Natural killer cell (primary cell): ENCODE results near the gene EDNRB. TPM values are rescaled to one million over a fixed set of nuclear protein-coding genes. Genes with fewer than 3 reads are reported as not detected.

ENCODE experiments used
- ATAC-seq, 3 donors: fragments of 150-1000 bp in 2 of 3; fragments of 200-7000 bp in 1 of 3; cut with Tn5 transposase; 1 replicate in 1 of 3; 2 replicates in 2 of 3; pipeline ENCODE4 v1.10.0; 2021; ENCODE audit warnings: mild to moderate bottlenecking in 2 of 3, moderate library complexity in 2 of 3
- DNase-seq, 2 donors: peaks; one replicate each; pipeline versions ENCODE4 v3.0.0 to v3.0.0-alpha.2; 2013 to 2021; ENCODE audit warnings: mixed read lengths in 1 of 2
- H3K27ac ChIP-seq: one replicate; pipeline ENCODE4 v1.5.1; 2013; ENCODE audit warnings: mild to moderate bottlenecking, low read length
- H3K27me3 ChIP-seq: one replicate; pipeline ENCODE4 v1.6.1; 2013; ENCODE audit warnings: low read length; ENCODE audit not compliant: control insufficient read depth, insufficient read depth
- H3K36me3 ChIP-seq: one replicate; pipeline ENCODE4 v1.6.1; 2013; ENCODE audit warnings: low read length; ENCODE audit not compliant: control insufficient read depth, insufficient read depth
- H3K4me1 ChIP-seq: one replicate; pipeline ENCODE4 v1.6.1; 2013; ENCODE audit warnings: low read length; ENCODE audit not compliant: control insufficient read depth, insufficient read depth
- H3K4me3 ChIP-seq: one replicate; pipeline ENCODE4 v1.5.1; 2013; ENCODE audit warnings: low read length
- H3K9me3 ChIP-seq: one replicate; pipeline ENCODE4 v1.6.1; 2013; ENCODE audit warnings: low read length; ENCODE audit not compliant: control insufficient read depth, insufficient read depth
- H3K27ac Mint-ChIP-seq, 2 donors: one replicate each; pipeline ENCODE4 v1.8.0; 2022; ENCODE audit warnings: mild to moderate bottlenecking in 2 of 2, mixed read lengths in 2 of 2, moderate library complexity in 1 of 2
- H3K27me3 Mint-ChIP-seq, 2 donors: one replicate each; pipeline ENCODE4 v1.8.0; 2022; ENCODE audit warnings: low read depth in 2 of 2, mixed read lengths in 2 of 2
- H3K36me3 Mint-ChIP-seq: one replicate; pipeline ENCODE4 v1.8.0; 2022; ENCODE audit warnings: mixed read lengths
- H3K4me1 Mint-ChIP-seq, 2 donors: one replicate each; pipeline ENCODE4 v1.8.0; 2022; ENCODE audit warnings: mixed read lengths in 2 of 2
- H3K4me3 Mint-ChIP-seq: one replicate; pipeline ENCODE4 v1.8.0; 2022; ENCODE audit warnings: mild to moderate bottlenecking, moderate library complexity, mixed read lengths
- H3K9me3 Mint-ChIP-seq, 2 donors: one replicate each; pipeline ENCODE4 v1.8.0; 2022; ENCODE audit warnings: mixed read lengths in 2 of 2
- WGBS: methylation state at CpG from one replicate; pipeline ENCODE4 v1.1.7; 2013; ENCODE audit warnings: missing lambda C conversion rate; ENCODE audit not compliant: insufficient coverage; 5-methylcytosine and 5-hydroxymethylcytosine counted together
- intact Hi-C: fragments of 100-400 bp; cut with micrococcal nuclease; formaldehyde crosslinking; loops from one replicate; pipeline ENCODE4 v1.14.2; 2022
- total RNA-seq, 4 donors: library from RNA; stranded (reverse); fragments of 120-200 nt in 1 of 4; gene quantifications; one replicate each; pipeline versions ENCODE4 v1.2.3 to v1.2.4, GENCODE V29; 2013 to 2022
- TF ChIP-seq, protein P1 (sequence below): fragments of 200-600 bp; IDR thresholded peaks from one replicate; pipeline ENCODE4 v1.8.0; 2022; ENCODE audit warnings: antibody characterized with exemption

Gene EDNRB
- total RNA-seq, 3 donors from 2014 or later (not counting 1 experiment from before 2014, with no cell fraction given): not detected

DNA sequence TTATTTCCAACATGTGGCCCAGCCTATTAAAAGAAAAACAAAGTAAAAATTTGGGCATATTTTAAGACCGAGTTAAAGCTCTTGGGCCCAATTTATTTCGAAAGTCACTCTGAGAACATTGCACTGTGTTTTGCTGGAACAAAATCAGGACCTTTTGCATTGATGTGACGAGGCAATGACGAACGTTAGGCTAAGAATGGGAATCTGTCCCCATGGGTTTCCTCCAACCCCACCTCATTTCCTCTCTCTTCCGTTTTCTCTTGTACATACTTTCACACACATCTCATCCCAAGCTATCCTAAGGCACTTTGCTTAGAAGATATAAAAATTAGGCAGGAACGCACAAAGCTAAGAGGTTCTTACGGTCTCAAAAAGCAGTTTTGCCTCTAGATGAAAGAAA lies 22.1 kb downstream of the EDNRB start:
- H3K9me3 ChIP-seq: no peaks in the 10 kb centered on the region
- no peaks in the 10 kb centered on the region for H3K36me3 ChIP-seq
- no peak overlapping the region for H3K4me3 Mint-ChIP-seq
- DNase-seq: no peak
- H3K27me3 ChIP-seq: no peaks in the 10 kb centered on the region
- no peaks in the 10 kb centered on the region for H3K4me1 ChIP-seq
- H3K27me3 Mint-ChIP-seq: peaks cover 0 to 10% of the 10 kb centered on the region in 2 donors
- intact Hi-C loops: no loop called here
- no peak overlapping the region for H3K27ac ChIP-seq
- H3K4me3 ChIP-seq: no peak overlapping the region
- H3K4me1 Mint-ChIP-seq: no peaks in the 10 kb centered on the region
- TF ChIP-seq, protein P1, sequence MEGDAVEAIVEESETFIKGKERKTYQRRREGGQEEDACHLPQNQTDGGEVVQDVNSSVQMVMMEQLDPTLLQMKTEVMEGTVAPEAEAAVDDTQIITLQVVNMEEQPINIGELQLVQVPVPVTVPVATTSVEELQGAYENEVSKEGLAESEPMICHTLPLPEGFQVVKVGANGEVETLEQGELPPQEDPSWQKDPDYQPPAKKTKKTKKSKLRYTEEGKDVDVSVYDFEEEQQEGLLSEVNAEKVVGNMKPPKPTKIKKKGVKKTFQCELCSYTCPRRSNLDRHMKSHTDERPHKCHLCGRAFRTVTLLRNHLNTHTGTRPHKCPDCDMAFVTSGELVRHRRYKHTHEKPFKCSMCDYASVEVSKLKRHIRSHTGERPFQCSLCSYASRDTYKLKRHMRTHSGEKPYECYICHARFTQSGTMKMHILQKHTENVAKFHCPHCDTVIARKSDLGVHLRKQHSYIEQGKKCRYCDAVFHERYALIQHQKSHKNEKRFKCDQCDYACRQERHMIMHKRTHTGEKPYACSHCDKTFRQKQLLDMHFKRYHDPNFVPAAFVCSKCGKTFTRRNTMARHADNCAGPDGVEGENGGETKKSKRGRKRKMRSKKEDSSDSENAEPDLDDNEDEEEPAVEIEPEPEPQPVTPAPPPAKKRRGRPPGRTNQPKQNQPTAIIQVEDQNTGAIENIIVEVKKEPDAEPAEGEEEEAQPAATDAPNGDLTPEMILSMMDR: no peak
- 90% methylated on average over 8 of the region's 8 CpGs for WGBS
- H3K36me3 Mint-ChIP-seq: no peaks in the 10 kb centered on the region
- no peak overlapping the region for H3K27ac Mint-ChIP-seq
- H3K9me3 Mint-ChIP-seq: peaks cover 0 to 4% of the 10 kb centered on the region in 2 donors
- ATAC-seq: no peak

DNA sequence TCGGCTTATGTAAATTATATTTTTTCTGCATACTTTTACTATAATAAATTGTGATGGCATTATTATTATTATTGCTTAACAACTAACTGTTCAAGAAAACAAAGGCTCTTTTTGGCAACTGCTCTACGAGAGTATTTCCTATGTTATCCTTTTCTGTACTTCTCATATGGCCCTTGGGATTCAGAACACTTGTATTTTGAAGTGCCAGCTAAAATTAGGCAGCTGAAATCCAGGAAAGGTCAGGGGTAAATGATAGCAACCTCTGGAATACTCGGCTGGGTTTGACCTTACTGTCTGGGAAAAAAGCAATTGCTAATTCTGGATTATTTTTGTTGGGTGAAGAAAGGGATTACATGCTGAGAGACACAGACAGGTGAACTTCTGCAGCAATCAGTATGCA lies 23.9 kb downstream of the EDNRB start:
- ATAC-seq: no peak
- no peak for DNase-seq
- Mint-ChIP-seq H3K9me3 (peaks cover 0 to 4% of the 10 kb centered on the region in 2 donors), H3K27me3 (peaks cover 0 to 9% of the 10 kb centered on the region in 2 donors), H3K4me1 (no peaks in the 10 kb centered on the region), H3K27ac (no peak overlapping the region), H3K4me3 (no peak overlapping the region), H3K36me3 (no peaks in the 10 kb centered on the region)
- intact Hi-C loops: no loop called here
- Histone ChIP-seq H3K27me3 (no peaks in the 10 kb centered on the region), H3K4me3 (no peak overlapping the region), H3K27ac (no peak overlapping the region), H3K36me3 (no peaks in the 10 kb centered on the region), H3K9me3 (no peaks in the 10 kb centered on the region), H3K4me1 (no peaks in the 10 kb centered on the region)
- TF ChIP-seq, protein P1: no peak
- WGBS: 81% methylated on average over 2 of the region's 3 CpGs

DNA sequence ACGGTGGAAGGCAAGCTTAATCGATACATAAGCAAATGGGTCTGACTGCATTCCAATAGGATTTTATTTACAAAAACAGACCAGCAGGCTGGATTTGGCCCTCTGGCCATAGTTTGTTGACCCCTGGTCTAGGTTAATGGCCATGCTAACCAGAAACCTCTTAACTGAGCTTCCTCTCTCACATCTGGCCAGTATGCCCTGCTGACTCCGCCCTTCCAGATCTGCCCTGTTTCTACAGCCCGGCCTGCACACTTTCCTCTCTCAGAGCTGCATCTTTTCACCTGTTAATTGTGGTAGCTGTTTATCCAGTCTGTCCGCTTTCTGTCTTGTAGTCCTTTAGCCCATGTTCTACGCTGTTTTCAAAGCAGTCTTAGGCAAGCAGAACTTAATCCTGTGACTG lies 25.6 kb downstream of the EDNRB start:
- Mint-ChIP-seq H3K4me3 (no peak overlapping the region), H3K36me3 (no peaks in the 10 kb centered on the region), H3K27ac (no peak overlapping the region), H3K9me3 (peaks cover 0 to 4% of the 10 kb centered on the region in 2 donors), H3K27me3 (peaks cover 0 to 9% of the 10 kb centered on the region in 2 donors), H3K4me1 (no peaks in the 10 kb centered on the region)
- Histone ChIP-seq H3K27ac (no peak overlapping the region), H3K4me1 (no peaks in the 10 kb centered on the region), H3K9me3 (no peaks in the 10 kb centered on the region), H3K27me3 (no peaks in the 10 kb centered on the region), H3K36me3 (no peaks in the 10 kb centered on the region), H3K4me3 (no peak overlapping the region)
- 88% methylated on average over 6 of the region's 6 CpGs for WGBS
- no peak for ATAC-seq
- no peak for DNase-seq
- TF ChIP-seq, protein P1: no peak
- intact Hi-C loops: no loop called here

DNA sequence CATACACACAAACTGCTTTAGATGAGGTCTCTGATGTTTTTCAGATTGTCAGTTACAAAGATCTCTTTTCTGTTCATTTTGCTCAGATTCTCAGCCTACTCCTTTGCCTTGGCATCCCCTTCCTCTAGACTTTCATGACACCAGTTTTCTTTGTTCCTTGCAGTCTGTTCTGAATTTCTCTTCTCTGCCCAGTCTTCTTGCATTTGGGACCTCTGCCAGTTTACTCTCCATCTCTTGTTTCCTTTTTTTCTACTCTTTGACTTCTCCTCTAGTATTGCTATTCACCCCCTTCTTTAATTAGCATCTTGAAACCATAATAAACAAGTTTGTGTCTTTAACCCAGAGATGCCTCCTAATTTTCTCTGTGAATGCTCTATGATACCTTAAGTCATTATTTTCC lies 26.1 kb downstream of the EDNRB start:
- TF ChIP-seq, protein P1: no peak
- no peaks in the 10 kb centered on the region for H3K36me3 ChIP-seq
- intact Hi-C loops: no loop called here
- no peaks in the 10 kb centered on the region for H3K36me3 Mint-ChIP-seq
- peaks cover 0 to 9% of the 10 kb centered on the region in 2 donors for H3K27me3 Mint-ChIP-seq
- H3K4me1 ChIP-seq: no peaks in the 10 kb centered on the region
- no peak overlapping the region for H3K4me3 ChIP-seq
- H3K4me3 Mint-ChIP-seq: no peak overlapping the region
- H3K27ac Mint-ChIP-seq: no peak overlapping the region
- no peaks in the 10 kb centered on the region for H3K27me3 ChIP-seq
- no peak for ATAC-seq
- DNase-seq: no peak
- H3K27ac ChIP-seq: no peak overlapping the region
- H3K4me1 Mint-ChIP-seq: no peaks in the 10 kb centered on the region
- peaks cover 0 to 4% of the 10 kb centered on the region in 2 donors for H3K9me3 Mint-ChIP-seq
- H3K9me3 ChIP-seq: no peaks in the 10 kb centered on the region
